Stimulated activated CD8-positive, alpha-beta memory T cell treated with anti-CD3 and anti-CD28 coated beads, Interleukin-7, amount 100 ng/mL, for 4 hours (primary cell): Measurements from ENCODE around the gene ELAPOR2.
A peak's percentile ranks its signal among the peaks of the same experiment; 100 is the strongest.
"Not testable (repeated sequence)": the region's sequence is repeated elsewhere in the genome, so short reads cannot be mapped to it uniquely, and the experiment has no call there.

Source experiments
- DNase-seq, 2 donors: peaks; one replicate each; pipeline ENCODE4 v3.0.0-alpha.2; 2020; ENCODE audit warnings: low read depth in 2 of 2

ELAPOR2 gene

GRCh38 chr7:87046456-87046855 lies 13.0 kb downstream of the ELAPOR2 start:
- DNase-seq: no peak

DNA sequence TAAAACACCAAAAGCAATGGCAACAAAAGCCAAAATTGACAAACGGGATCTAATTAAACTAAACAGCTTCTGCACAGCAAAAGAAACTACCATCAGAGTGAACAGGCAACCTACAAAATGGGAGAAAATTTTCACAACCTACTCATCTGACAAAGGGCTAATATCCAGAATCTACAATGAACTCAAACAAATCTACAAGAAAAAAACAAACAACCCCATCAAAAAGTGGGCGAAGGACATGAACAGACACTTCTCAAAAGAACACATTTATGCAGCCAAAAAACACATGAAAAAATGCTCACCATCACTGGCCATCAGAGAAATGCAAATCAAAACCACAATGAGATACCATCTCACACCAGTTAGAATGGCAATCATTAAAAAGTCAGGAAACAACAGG lies 14.7 kb downstream of the ELAPOR2 start:
- not testable (repeated sequence) for DNase-seq

DNA sequence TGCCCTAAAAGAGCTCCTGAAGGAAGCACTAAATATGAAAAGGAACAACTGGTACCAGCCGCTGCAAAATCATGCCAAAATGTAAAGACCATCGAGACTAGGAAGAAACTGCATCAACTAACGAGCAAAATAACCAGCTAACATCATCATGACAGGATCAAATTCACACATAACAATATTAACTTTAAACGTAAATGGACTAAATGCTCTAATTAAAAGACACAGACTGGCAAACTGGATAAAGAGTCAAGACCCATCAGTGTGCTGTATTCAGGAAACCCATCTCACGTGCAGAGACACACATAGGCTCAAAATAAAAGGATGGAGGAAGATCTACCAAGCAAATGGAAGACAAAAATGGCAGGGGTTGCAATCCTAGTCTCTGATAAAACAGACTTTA lies 17.9 kb downstream of the ELAPOR2 start:
- not testable (repeated sequence) for DNase-seq

- peak in 1 of 2 donors; percentile 12 for DNase-seq
Observed at GRCh38 chr7:87039691-87040299, 19.7 kb downstream of the ELAPOR2 start.

DNA sequence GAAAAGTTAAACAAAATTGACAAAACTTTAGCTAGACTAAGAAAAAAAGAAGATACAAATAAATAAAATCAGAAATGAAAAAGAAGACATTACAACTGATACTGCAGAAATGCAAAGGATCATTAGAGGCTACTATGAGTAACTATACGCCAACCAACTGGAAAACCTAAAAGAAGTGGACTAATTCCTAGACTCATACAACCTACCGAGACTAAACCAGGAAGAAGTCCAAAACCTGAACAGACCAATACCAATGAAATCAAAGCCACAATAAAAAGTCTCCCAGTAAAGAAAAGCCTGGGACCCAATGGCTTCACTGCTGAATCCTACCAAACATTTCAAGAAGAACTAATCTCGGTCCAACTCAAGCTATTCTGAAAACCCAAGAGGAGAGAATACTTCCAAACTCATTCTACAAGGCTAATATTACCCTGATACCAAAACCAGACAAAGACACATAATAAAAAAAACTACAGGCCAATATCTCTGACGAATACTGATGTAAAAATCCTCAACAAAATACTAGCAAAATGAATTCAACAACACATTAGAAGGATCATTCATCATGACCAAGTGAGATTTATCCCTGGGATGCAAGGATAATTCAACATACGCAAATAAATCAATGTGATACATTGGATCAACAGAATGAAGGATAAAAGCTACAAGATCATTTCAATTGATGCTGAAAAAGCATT lies 20.3 kb downstream of the ELAPOR2 start:
- no peak for DNase-seq

GRCh38 chr7:87036985-87037384 lies 22.5 kb downstream of the ELAPOR2 start:
- DNase-seq: no peak

GRCh38 chr7:87032604-87033339 lies 26.7 kb downstream of the ELAPOR2 start:
- DNase-seq: no peak

DNA sequence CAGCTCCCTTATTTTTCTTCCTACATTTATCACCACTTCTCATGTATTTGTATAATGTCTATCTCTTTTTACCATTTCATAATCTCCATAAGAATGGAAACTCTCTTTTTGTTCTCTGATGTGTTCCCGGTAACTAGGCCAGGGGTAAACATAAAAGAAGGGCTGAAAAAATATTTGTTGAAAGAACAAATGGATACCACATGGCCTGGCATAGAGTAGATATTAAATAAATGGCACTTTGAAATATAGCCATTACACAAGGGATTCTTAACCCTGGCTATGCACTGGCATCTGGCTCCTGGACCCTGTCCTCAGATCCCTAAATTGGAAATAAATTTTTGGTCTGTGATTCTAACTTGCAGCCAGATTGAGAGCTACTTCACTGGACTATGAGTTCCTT lies 30.4 kb downstream of the ELAPOR2 start:
- no peak for DNase-seq

DNA sequence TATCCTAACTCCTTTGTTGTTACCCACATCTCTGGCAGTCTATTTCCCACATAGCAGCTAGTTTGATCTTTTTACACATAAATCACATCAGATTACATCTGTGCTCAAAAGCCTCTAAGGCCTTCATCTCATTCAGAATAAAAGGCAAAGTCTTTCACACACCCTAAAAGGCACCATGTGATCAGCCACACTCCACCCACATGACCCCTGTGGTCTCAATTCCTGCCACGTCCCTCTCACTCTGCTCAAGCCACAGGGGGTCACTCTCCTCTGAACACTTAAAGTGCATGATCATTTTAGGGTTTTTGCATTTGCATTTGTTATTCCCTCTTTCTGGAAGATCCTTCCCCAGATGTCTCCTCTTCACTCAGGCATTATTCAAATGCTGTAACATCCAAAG lies 30.8 kb downstream of the ELAPOR2 start:
- no peak for DNase-seq

GRCh38 chr7:87027900-87028299 lies 31.6 kb downstream of the ELAPOR2 start:
- no peak for DNase-seq

DNA sequence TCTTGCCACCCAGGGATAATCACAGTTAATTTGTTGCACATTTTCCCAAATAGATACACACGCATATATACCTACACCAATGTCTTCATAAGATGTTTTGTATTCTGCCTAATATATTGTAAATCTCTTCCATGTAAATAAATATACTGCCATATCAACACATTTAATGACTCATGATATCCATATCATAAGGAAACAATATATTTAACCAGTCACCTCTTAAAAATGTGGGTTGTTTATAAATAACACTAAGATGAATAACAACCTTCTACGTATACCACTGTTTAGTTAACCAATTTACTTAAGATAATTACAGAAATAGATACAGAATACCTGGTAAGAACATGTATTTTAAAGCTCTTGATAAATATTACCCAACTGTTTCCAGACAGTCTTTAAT lies 38.2 kb downstream of the ELAPOR2 start:
- no peak for DNase-seq

DNA sequence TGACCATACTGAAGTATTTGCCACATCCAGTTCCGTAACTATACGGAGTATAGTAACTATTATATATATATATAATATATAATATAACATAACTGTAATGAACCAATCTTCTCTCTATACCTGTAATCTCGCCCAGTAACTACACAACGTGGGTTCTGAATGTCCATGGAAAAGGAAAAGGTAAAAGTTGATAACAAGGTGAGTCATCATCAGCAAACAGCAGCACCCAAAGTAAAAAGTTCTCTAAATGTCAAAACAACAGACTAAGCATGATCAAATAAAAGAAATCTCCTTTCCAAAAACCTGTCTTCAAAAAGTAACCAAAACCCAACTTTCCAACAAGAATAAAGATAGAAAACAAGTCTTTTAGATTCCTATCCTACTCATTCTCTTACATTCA lies 42.8 kb downstream of the ELAPOR2 start:
- no peak for DNase-seq

- DNase-seq: no peak
Observed at GRCh38 chr7:87013840-87014190, 45.6 kb downstream of the ELAPOR2 start.

- DNase-seq: no peak
Observed at GRCh38 chr7:87013136-87013839, 46.2 kb downstream of the ELAPOR2 start.
